GM18502 (cell line): Measurements from ENCODE around the gene CYP11A1.

Source experiments
- ATAC-seq: cut with Tn5 transposase; IDR thresholded peaks from one replicate; pipeline ENCODE4 v1.9.1; 2021; ENCODE audit warnings: mild to moderate bottlenecking; ENCODE audit not compliant: unreplicated experiment, poor library complexity

CYP11A1 gene

DNA sequence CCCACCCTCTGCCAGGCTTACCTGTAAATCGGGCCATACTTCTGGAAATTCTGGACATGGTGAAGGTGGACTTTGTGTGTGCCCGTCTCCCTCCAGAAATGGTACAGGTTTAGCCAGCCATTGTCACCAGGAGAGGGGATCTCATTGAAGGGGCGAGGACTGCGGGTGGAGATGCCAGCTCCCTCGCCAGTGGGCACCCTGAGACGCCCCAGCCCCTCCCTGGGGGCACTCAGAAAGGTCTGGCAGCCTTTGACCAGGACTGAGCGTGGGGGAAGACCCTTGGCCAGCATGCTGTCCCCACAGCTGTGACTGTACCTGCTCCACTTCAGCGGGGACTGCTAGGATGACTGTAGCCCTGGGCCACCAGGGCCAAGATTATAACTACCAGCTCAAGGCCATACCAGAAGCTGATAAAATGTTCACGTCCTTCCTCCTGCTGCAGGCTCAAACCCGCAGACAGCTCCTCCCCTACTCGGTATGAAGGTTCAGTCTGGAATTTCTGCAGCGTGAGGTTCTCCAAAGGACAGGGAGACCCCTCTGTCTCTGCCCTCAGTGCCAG, at the start of gene CYP11A1:
Gene CYP11A1 (minus strand): TSS at position 351 of the 559 bp plus-strand sequence. CDS start 61 bp downstream, at position 290.
- no peak for ATAC-seq

GRCh38 chr15:74417225-74417624, 49.8 kb upstream of the CYP11A1 start:
- no peak for ATAC-seq

DNA sequence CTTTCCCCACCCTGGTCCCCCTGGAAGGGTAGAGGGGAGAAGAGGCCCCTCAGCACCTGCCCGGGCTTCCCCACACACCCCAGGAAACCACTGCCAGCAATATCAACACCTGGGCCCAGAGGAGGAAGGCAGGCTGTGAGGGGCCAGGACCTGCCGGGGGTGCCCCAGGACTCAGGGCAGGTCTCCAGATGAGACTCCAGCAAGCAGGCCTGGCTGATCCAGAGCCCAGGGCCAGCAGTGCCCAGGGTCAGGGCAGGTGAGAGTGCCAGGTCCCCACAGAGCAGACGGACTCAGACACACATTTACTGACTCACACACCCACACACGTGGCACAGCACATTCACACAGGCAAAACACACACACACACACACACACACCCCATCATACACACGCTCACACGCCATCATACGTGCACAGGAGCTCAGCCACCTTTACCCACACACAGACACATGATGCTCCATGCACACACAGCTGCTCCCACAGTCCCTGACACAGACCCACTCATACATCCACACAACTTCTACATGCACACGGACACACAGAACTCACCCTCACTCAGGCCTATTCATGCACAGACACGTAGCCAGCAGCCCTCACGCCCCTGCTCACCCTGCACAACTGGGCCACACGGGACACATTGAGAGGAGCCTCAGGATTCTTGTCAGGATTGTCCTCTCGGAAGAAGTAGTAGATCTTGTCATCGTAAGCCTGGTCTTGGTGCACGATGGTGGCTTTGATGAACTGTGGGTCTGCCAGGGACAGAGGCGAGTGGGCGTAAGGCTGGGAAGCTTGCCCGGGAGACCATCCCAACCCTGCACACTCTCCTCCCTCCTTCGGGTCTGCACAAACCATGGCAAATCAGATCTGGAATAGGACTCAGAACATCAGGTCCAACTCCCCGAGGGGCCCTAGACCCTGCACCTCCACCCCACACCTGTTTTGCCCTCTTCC, 48.8 kb upstream of the CYP11A1 start:
- no peak for ATAC-seq

DNA sequence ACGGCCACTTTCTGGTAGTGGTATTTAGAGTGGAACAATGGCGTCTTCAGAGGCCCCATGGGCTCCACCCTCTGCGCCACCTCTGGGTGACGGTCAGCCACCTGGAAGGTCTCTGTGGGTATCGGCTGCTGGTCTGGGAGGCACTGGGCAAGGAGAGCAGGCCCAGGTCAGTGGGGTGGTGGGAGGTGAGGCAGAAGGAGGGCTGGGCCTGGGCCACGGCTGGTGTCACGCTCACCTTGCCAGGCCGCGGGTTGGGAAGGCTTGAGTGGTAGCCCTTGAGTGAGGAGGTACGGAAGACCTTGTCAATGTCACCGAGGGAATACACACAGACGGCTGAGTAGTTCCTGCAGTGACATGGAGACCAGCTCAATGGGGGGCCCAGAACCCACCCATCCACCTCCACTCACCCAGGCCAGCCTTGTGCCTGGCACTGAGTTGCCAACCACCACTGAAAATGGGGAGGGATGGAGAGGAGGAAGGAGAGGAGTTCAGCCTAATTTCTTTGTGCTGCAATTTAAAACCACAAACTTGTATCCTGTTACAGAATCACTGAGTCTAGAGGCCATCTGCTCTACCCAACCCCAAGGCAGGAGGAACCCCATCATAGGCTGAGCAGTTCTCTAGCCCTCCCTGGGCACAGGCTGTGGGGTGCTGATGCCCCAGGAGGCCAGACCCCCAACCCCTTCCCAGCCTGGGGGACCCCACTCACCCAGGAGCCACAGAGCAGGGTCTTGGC, 47.3 kb upstream of the CYP11A1 start:
- ATAC-seq, result no peak

DNA sequence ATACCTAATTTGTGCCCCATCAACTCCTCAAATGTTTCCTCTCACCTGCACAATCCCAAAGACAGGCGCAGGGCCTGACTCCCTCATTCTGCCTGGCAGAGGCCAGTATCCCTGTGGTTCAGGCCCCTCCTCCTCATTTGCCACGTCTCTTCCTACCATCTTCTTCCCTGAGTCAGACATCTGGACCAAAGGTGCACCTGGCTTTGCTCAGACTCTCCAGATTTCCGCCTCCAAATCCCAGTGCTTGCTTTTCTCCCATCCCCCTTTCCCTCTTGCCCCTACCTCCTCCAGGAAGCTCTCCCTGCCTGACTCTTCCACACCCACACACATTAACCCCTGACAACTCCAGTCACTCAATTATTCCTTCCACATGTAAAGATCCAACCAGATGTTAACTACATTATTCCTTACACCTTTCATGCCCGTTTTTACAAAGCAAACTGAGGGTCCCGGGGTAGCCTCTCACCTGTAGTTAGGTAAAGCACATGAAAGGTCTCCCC, 46.7 kb upstream of the CYP11A1 start:
- ATAC-seq, result no peak

- ATAC-seq, result no peak
Observed at GRCh38 chr15:74413350-74414080, 46.1 kb upstream of the CYP11A1 start.

DNA sequence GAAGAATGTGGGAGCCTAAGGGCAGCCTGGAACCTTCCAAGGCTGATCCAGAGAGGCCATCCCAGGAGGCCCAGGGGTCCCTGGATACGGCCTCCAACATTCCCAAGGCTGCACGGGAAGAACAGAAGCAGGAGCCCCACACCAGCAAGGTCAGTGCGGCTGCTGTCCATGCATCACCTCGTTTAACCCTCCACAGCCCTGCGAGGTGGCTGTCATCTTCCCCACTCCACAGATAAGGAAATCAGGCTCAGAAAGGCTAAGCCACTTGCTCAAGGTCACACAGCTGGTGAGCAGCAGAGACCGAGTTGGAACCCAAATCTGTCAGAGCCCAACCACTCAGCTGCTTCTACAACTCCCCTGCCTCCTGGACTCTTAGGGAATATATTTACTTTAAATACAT, 44.7 kb upstream of the CYP11A1 start:
- ATAC-seq, result no peak

DNA sequence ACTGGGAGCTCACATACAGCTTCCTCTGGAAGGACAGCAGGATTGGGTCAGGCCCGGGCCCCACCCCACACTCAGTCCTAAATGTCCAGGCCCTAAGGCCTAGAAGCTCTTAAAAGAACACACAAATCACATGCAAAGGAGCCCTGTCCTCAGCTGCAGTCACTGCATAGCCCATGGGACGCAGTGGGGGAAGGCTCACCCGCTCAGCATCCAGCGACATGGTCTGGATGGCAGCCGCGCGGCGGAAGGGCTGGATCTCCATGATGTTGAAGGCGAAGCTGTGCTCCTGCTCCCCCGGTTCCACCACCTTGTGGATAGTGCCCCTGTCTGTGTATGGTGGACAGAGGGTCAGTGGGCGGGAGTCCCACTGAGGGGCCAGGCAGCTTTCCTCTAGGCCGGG, 44.2 kb upstream of the CYP11A1 start:
- no peak for ATAC-seq

DNA sequence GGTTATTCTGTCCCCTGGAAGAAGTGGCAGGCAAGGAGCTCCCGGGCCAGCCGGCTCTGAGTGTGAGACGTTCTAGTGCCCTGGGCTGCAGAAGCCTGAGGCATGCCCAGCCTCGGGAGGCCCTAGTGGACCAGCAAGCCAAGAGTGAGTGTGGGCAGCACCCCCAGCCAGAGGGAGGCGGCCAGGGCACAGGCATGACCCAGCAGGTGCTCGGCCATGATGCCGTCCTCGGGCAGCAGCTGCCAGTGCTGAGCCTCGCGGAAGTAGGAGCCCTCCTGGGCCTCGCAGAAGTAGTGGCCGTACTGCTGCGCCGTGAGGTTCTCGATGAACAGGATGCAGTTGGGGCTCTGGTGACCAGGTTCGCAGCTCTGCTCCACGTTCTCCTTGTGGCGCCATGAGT, 43.1 kb upstream of the CYP11A1 start:
- no peak for ATAC-seq

- no peak for ATAC-seq
Observed at GRCh38 chr15:74409225-74409624, 41.8 kb upstream of the CYP11A1 start.

DNA sequence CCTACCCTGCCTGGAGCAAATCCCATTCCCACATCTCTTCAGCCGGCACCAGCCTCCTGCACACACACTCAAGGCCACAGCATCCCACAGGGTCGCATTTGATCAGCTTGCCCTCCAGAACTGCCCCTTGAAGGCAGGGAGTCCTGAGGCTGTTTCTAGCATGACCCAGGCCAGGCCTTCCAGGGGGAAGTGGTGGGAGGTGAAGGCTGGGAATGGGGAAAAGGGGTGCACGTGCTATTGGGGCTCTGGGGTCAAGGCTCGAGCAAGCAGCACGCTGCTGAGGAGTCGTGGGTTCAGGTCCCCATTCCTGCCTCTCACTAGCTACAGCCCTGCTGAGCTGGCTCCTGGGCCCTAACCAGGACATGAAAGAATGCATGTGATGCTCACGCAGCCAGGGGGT, 41.4 kb upstream of the CYP11A1 start:
- no peak for ATAC-seq

GRCh38 chr15:74408385-74408784, 40.9 kb upstream of the CYP11A1 start:
- ATAC-seq, result no peak

- no peak for ATAC-seq
Observed at GRCh38 chr15:74406992-74407705, 39.7 kb upstream of the CYP11A1 start.

DNA sequence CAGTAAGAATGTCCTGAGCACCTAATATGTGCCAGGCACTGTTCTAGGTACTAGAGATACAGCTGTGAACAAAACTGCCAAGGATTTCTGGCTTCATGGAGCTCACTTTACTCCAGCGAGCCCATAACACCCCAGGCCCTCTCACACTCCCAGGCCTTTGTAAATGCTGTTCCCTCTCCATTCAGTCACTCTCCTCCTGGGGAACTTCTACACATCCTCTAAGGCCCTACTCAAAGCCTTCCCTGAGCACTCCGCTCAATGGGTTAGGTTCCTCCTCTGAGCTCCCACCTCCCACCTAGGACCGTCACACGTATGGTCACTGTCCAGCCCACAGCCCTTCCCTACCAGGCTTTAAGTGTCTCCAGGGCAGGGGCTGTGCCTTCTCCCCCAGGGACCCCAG, 39.1 kb upstream of the CYP11A1 start:
- no peak for ATAC-seq

GRCh38 chr15:74405823-74406222, 38.4 kb upstream of the CYP11A1 start:
- ATAC-seq, result no peak

DNA sequence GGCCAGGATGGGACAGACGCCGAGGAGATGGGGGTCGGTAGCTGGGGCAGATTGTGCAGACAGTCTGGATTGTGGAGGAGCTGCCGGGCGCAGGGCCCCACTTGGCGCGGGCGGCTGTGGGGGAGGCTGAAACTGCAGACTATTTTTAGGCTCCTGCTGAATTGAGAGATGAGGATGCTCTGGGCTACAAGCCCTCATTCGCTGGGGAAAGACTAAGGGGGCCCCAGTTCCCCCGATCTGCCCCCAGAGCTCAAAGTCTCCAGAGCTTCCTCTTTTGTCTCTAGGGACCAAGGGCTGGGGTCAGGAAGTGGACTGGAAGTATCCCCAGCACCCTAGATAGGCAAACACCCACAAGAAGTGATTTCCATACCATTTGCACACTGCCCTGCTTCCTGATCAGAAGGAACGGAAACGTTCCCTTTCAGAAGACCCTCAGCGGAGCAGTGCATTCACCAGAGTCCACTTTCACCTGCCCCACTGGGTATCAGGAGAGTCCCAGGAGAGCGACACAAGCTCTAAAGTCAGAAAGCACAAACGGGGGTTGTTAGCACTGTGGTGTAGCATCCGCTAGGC, 36.6 kb upstream of the CYP11A1 start:
- ATAC-seq, result peak; percentile 37

GRCh38 chr15:74403588-74403919, 36.1 kb upstream of the CYP11A1 start:
- ATAC-seq, result peak; percentile 18

GRCh38 chr15:74402873-74403587, 35.6 kb upstream of the CYP11A1 start:
- peak; percentile 26 for ATAC-seq

DNA sequence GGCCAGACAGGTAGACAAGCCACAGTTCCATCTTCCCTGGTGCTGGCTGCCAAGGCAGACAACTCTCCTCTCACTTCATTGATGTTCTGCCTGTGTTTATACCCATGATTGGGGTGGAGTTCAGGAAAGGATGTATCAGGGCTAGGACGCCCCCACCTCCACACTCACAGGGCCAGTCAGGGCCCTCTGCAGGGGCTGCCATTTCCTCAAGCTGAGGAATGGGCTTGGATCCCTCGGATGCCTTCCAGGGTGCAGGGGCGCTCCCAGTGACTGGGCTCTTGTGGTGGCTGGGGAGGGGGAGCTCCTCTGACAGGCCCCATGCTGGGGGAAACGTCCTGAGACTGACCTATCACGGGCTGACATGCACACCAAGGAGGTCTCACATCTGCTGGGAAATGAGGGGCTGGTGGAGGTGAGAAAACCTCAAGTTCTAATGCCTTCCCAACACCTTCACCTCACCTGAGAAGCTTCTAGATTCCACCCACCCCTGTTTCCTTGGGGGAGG, 34.9 kb upstream of the CYP11A1 start:
- ATAC-seq, result no peak
